GM21825 (cell line): ENCODE data around the gene ABCB6.
A peak's percentile ranks its signal among the peaks of the same experiment; 100 is the strongest.

Experiments used
- ATAC-seq: cut with Tn5 transposase; IDR thresholded peaks from one replicate; pipeline ENCODE4 v1.9.1; 2021; ENCODE audit warnings: mild to moderate bottlenecking, moderate library complexity; ENCODE audit not compliant: unreplicated experiment

The ABCB6 gene

GRCh38 chr2:219245899-219246230 lies 27.1 kb upstream of the ABCB6 start:
- ATAC-seq, result no peak

- peak; percentile 51 for ATAC-seq
Observed at GRCh38 chr2:219245148-219245898, 26.6 kb upstream of the ABCB6 start, which contains the start of the genes GLB1L and STK16. Gene GLB1L, minus strand, starts transcription at chr2:219245444. Its CDS starts 1,871 bp downstream, at chr2:219243573. Gene STK16, plus strand, starts transcription at chr2:219245479. Its CDS starts 521 bp downstream, at chr2:219246000.

DNA sequence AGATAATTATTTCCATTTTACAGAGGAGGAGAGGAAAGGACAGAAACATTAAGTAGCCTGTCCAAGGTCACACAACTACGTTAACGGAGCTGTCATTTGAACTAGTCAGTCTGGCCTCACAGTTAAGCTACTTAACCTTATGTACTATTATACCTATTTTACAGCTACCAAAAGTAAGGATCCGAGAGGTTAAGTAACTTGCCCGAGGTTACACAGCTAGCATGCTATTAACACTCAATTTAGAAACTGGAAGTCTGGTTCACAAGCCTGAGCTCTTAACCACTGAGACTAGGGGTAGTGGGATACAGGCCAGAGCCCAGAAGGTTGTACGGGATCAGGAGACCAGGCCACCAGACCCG lies 26.0 kb upstream of the ABCB6 start:
- ATAC-seq, result no peak

GRCh38 chr2:219243291-219243761 lies 24.6 kb upstream of the ABCB6 start:
- ATAC-seq, result no peak

DNA sequence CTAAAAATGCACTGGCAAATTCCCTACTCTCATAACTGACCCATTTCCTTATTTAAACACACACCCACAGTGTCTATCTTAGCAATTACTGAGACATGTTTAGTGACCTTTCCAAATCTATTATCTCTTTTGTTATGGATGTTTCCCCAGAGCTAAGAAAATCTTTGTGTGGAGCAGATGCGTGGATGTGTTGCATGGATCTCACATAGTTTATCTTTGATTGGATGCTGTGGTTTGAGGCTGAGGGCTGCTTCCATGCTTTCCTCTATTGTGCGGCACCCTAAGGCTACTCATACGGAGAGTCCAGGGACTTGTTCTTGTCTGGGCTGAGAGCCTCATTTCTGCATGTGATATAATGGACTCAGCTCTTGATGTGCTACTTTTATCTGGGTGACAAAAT lies 15.6 kb upstream of the ABCB6 start:
- ATAC-seq, result no peak

GRCh38 chr2:219230059-219230540 lies 11.3 kb upstream of the ABCB6 start:
- no peak for ATAC-seq

GRCh38 chr2:219229305-219230058 lies 10.7 kb upstream of the ABCB6 start, which contains the start of the genes ANKZF1 and ATG9A:
Gene ANKZF1, plus strand, starts transcription at chr2:219229806. Its CDS starts 452 bp downstream, at chr2:219230258.
Gene ATG9A, minus strand, starts transcription at chr2:219229636. Its CDS starts 1,612 bp downstream, at chr2:219228024.
- ATAC-seq, result peak; percentile 94

DNA sequence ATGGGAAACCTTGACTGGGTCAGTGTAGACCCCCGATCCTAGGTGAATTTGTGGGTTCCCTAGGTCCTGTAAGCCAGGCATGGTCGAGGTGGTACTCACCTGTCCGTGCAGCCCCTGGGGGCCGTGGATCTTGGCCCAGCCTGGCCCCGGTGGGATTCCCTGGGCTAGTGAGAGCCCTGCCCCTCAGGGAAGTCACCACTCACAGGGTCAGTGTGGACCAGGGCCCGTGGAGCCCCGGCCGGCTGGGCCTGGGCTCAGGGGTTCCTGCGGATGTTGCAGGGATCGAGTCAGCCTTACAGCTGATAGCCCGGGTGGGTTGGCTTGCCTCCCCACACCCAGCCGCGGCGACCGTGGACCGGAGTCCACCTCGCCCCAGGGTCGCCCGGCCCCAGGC lies 10.2 kb upstream of the ABCB6 start:
- no peak for ATAC-seq

- no peak for ATAC-seq
Observed at GRCh38 chr2:219228041-219228910, 9.5 kb upstream of the ABCB6 start.

- ATAC-seq, result no peak
Observed at GRCh38 chr2:219225350-219225749, 6.6 kb upstream of the ABCB6 start.

- ATAC-seq, result no peak
Observed at GRCh38 chr2:219223831-219224610, 5.3 kb upstream of the ABCB6 start.

GRCh38 chr2:219221957-219222518 lies 3.3 kb upstream of the ABCB6 start:
- ATAC-seq, result no peak

DNA sequence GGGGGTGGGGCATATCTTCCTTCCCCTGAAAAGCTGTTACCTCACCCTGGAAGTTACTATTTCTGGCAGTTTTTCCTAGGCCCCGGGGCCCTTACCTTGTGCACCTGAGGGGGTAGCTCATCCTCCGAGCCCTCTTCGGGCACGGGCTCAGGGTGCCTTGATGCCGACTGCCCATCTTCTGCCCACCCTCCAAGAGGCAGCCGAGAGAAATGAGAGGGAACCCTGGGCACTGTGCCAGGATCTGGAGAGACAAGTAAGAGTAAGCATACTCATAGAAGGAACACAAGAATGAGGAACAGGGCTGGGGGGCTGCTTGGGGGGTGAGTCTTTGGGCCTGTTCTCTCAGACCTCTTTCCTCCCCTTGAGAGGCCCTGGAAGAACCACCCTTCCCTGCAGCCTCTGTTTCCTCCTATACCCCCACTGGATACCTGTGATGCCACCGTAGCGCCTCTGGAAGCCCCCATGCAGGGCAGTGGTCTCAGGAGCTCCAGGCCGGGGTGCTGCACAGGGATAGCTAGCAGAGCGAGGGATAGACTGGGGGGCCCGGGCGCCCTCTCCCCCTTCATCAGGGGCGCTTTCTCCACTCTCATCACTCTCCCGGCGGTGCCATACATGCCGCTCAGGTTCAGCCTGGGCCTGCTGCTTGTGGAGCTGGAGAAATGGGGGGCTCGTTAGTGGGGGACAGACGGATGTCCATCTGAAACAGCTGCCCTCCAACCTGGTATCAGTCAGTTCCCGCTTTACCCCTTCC lies 2.1 kb upstream of the ABCB6 start:
- no peak for ATAC-seq

DNA sequence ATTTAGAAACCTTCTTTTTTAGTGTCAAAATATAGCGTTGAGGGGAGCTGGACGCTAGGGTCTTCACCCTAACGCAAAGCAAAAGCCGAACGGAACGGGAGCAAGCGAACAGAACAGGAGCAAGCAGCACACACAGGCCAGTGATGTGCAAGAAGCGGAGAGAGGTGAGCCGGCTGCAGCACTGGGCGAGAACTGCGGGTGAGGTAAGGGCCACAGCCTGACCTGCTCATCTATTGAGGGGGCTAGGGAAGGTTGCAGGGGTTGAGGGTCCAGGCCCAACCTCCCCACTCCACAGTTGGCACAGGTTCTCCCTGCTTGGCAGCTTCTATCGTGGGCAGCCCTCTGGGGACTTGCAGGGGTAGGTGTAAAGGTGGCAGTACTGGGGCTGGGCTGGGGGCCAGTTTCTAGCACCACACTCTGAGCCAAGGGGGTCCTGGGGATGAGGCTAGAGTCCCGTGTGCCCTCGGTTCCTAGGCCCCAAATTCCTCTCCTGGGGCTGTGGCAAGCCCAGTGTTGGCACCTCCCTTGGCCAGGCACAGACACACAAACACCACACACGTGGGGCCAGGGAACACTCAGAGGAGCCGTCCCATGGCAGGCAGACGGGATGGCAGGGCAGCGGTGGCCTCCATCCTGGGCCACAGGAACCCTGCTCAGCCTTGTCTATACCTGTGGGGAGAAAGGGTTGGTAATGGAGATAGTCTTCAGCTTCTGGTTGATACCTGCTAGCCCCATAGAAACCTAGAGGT lies 1.2 kb upstream of the ABCB6 start:
- no peak for ATAC-seq

DNA sequence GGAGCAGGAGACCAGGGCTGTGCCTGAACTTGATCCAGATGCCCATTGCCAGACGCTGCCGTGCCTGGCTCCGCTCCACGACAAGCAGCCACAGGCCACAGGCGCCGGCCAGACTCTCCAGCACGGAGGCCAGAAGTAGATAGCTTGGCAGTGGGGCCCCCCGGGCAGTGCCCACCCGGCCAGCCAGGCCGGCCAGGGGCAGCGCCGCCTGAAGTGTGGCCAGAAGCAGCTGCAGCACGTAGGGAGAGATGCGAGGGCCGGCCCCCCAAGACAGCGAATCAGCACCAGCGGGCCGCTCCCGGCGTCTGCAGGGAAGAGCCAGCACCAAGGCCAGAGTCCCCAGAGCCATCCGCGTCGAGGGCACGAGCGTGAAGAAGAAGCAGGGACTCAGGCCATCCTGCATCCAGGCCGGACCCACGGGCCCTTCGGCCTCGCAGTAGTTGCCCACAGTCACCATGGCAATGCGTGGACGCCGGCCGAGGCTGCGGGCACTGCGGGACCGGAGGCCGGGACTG lies 484 bp downstream of the ABCB6 start:
- ATAC-seq, result peak; percentile 20

DNA sequence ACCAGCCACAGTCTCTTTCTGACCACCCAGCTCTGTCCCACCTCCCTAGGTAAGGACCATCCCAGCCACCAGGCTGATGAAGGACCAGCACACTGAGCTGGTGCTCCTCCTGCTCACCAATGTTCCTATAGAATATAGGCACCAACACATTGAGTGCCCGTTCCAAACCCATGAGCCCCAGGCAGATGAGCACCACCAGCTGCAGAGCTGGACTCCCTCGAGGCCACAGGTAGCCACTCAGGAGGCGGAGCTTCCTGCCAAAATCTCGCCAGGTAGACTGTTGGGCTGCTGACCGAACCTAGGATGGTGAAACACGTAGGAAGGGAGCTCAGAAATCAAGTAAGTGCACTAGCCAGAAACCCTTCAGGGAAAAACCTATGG lies 2.2 kb downstream of the ABCB6 start:
- ATAC-seq, result no peak

GRCh38 chr2:219215871-219216534 lies 2.8 kb downstream of the ABCB6 start:
- ATAC-seq, result no peak

DNA sequence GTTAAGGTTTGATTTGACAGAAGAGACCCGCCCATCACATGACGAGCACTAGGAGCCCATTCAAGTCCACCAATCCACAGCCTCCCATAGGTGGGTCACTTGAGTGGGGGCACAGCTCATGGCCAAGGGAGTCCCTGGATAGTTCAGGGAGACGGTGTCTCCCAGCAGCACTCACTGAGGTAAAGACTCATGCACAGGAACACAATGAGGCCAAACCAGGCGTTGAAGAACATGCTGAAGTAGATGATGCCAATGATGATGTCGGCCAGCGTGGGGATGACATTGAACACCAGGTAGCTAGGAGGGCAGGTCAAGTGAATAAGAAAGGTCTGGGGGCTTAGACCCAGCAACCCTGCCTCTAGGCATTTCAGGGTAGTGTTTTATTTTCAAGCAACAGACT lies 4.0 kb downstream of the ABCB6 start:
- ATAC-seq, result no peak
